Measurements from ENCODE around the gene CRY2.

- TF ChIP-seq CTCF (IDR thresholded peaks at IDR 0.05), result no peak
- TF ChIP-seq POLR2A (IDR thresholded peaks at IDR 0.05), result no peak
These were observed 71.8 kb downstream of the CRY2 start for GRCh38 chr11:45918962-45919675.

Data from esophagus squamous epithelium (tissue), 4 donors.